Esophagus squamous epithelium (tissue), 4 donors: ENCODE measurements around the gene NSMCE4A.

Experiments used
- POLR2A ChIP-seq, 4 donors: fragments of 450-650 bp; IDR thresholded peaks; one replicate each; pipeline ENCODE4 v1.6.1; 2017; ENCODE audit warnings: antibody characterized with exemption in 4 of 4, mild to moderate bottlenecking in 4 of 4, moderate library complexity in 3 of 4
- TF ChIP-seq, protein P1 (sequence below), 6 experiments: fragments of 450-650 bp in 4 of 6; fragments of 200-600 bp in 2 of 6; sonication (generic) in 2 of 6; IDR thresholded peaks; one replicate each; pipeline ENCODE4 v1.5.1; 2016 to 2019; ENCODE audit warnings: antibody characterized with exemption in 6 of 6, mild to moderate bottlenecking in 4 of 6, moderate library complexity in 4 of 6

DNA sequence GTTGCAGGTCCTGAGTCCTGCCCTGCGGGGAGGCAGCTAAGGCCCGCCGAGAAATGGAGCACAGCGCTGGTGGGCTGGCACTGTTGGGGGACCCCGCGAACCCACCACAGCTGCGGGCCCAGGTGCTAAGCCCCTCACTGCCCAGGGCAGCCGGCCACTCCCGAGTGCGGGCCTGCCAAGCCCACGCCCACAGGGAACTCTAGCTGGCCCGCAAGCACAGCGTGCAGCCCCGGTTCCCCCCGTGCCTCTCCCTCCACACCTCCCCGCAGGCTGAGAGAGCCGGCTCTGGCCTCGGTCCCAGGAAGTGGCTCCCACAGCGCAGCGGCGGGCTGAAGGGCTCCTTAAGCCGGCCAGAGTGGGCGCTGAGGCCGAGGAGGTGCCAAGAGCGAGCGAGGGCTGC lies 3.5 kb upstream of the NSMCE4A start:
- TF ChIP-seq, protein P1, sequence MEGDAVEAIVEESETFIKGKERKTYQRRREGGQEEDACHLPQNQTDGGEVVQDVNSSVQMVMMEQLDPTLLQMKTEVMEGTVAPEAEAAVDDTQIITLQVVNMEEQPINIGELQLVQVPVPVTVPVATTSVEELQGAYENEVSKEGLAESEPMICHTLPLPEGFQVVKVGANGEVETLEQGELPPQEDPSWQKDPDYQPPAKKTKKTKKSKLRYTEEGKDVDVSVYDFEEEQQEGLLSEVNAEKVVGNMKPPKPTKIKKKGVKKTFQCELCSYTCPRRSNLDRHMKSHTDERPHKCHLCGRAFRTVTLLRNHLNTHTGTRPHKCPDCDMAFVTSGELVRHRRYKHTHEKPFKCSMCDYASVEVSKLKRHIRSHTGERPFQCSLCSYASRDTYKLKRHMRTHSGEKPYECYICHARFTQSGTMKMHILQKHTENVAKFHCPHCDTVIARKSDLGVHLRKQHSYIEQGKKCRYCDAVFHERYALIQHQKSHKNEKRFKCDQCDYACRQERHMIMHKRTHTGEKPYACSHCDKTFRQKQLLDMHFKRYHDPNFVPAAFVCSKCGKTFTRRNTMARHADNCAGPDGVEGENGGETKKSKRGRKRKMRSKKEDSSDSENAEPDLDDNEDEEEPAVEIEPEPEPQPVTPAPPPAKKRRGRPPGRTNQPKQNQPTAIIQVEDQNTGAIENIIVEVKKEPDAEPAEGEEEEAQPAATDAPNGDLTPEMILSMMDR (IDR thresholded peaks at IDR 0.05): no peak
- no peak for TF ChIP-seq POLR2A (IDR thresholded peaks at IDR 0.05)
